Measurements from ENCODE around the gene PPP1R3G.
A peak's percentile ranks its signal among the peaks of the same experiment; 100 is the strongest.

PPP1R3G gene

DNA sequence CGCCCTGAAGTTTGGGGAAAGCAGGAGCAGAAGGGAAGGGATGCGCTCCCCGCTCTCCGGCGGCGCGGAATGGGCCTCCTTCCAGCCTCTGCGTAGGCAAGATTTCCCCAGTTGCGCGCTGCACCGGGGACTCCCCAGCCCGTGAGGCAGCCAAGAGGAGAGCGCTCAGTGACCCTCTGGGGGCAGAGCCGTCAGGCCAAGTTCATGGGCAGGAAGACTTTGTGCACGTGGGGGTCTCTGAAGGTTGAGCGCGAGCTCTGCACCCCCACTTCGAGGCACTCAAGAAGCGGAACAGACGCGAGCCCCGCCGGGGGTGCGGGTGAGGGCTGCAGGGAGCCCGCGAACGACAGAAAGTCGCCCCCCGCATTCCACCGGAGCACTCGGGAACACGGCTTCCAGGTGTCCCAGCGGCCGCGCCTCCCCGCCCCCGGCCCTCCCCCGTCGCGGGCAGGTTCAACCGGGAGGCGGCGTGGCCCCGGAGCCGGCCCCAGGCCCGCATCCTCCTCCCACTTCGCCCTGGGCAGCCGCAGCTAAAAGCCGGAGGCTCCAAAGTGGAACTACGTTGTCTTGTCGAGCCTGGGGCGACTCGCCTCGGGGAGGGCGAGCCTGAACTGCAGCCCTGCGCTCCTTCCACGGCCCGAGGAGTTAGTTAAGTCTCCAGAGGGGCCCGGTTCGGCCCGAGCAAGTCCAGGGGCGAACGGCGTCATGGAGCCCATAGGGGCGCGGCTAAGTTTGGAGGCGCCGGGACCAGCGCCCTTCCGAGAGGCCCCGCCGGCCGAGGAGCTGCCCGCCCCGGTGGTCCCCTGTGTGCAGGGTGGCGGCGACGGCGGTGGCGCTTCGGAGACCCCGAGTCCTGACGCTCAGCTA, at the start of gene PPP1R3G:
PPP1R3G (plus strand) TSS at position 561 of the 867 bp plus-strand sequence; CDS start at position 706, 145 bp downstream.
- H3K27me3 ChIP-seq (replicated peaks; ENCODE audit: control insufficient read depth, insufficient read depth, low read length), result peaks cover 2% of the 10 kb centered on the region; the same call in 1 of the 2 replicates
- H3K36me3 ChIP-seq (ENCODE audit: control insufficient read depth, insufficient read depth, low read length), result no peaks in the 10 kb centered on the region
- peak; percentile 47 for DNase-seq (ENCODE audit: extremely low read depth, insufficient read length)
- H3K4me3 ChIP-seq (replicated peaks; ENCODE audit: low read depth, low read length), result peak within 1 kb of the TSS; percentile 66
- TF ChIP-seq, protein P1, sequence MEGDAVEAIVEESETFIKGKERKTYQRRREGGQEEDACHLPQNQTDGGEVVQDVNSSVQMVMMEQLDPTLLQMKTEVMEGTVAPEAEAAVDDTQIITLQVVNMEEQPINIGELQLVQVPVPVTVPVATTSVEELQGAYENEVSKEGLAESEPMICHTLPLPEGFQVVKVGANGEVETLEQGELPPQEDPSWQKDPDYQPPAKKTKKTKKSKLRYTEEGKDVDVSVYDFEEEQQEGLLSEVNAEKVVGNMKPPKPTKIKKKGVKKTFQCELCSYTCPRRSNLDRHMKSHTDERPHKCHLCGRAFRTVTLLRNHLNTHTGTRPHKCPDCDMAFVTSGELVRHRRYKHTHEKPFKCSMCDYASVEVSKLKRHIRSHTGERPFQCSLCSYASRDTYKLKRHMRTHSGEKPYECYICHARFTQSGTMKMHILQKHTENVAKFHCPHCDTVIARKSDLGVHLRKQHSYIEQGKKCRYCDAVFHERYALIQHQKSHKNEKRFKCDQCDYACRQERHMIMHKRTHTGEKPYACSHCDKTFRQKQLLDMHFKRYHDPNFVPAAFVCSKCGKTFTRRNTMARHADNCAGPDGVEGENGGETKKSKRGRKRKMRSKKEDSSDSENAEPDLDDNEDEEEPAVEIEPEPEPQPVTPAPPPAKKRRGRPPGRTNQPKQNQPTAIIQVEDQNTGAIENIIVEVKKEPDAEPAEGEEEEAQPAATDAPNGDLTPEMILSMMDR (IDR thresholded peaks at IDR 0.05; ENCODE audit: insufficient read depth, low read length, poor library complexity, severe bottlenecking), result no peak

DNA sequence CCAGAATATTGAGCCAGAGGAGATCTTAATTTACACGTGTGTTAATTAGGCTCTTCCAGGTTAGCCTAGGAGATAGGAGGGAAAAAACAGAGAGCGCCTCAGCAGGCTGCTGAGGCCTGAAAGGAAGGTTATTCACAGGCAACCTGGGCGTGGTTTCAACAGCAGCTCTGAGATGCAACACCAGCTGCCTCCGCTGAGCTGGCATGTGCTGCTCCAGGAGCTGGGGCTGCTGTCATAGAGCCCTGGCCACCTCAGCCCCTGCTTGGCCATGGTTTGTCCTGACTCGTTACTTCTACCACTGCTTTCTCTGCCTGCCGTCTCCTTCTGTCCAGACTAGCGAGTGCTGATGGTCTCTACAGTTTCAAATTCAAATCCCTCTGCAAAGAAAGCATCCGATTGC, 48.9 kb upstream of the PPP1R3G start:
- TF ChIP-seq, protein P1 (IDR thresholded peaks at IDR 0.05; ENCODE audit: insufficient read depth, low read length, poor library complexity, severe bottlenecking), result no peak
- Histone ChIP-seq H3K36me3 (ENCODE audit: control insufficient read depth, insufficient read depth, low read length) (no peaks in the 10 kb centered on the region), H3K27me3 (replicated peaks; ENCODE audit: control insufficient read depth, insufficient read depth, low read length) (no peaks in the 10 kb centered on the region; the same call in 1 of the 2 replicates), H3K4me3 (replicated peaks; ENCODE audit: low read depth, low read length) (no peak overlapping the region)
- DNase-seq (ENCODE audit: extremely low read depth, insufficient read length), result no peak

DNA sequence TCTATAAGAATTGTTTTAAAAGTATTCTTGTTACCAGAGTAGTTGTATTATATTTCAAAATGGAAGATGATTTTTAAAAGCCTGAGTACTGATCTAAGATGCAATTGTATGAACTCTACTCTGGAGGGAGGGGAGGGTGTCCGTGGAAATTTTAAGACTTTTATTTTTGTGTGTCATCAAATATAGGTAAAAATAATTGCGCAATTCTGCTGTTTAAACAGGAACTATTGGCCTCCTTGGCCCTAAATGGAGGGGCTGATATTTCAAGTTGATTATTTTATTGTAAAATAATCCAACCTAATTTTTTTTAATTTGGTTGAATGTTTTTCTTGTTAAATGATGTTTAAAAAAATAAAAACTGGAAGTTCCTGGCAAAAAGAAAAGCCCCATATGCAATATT, 43.2 kb upstream of the PPP1R3G start:
- H3K4me3 ChIP-seq (replicated peaks; ENCODE audit: low read depth, low read length), result no peak overlapping the region
- TF ChIP-seq, protein P1 (IDR thresholded peaks at IDR 0.05; ENCODE audit: insufficient read depth, low read length, poor library complexity, severe bottlenecking), result no peak
- no peaks in the 10 kb centered on the region for H3K36me3 ChIP-seq (ENCODE audit: control insufficient read depth, insufficient read depth, low read length)
- H3K27me3 ChIP-seq (replicated peaks; ENCODE audit: control insufficient read depth, insufficient read depth, low read length), result no peaks in the 10 kb centered on the region
- no peak for DNase-seq (ENCODE audit: extremely low read depth, insufficient read length)

DNA sequence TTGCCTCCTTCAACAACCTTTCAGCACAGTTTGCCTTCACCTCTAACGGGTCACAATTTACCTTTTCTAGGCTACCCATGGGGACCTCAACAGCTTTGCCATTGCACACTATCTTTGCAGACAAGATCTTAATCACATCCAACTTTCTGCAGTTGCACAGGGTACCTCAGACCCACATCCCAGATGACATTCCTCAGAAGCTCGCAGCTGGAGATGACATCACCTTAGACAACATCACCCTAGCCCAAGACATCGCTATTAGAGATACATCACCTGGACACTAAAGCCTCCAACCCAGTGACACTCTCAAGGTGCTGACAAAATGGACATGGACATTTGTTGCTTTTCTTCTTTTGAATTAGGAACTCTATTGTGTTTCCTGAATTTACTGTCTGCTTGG, 42.7 kb upstream of the PPP1R3G start:
- Histone ChIP-seq H3K27me3 (replicated peaks; ENCODE audit: control insufficient read depth, insufficient read depth, low read length) (no peaks in the 10 kb centered on the region), H3K4me3 (replicated peaks; ENCODE audit: low read depth, low read length) (no peak overlapping the region), H3K36me3 (ENCODE audit: control insufficient read depth, insufficient read depth, low read length) (no peaks in the 10 kb centered on the region)
- DNase-seq (ENCODE audit: extremely low read depth, insufficient read length), result no peak
- TF ChIP-seq, protein P1 (IDR thresholded peaks at IDR 0.05; ENCODE audit: insufficient read depth, low read length, poor library complexity, severe bottlenecking), result no peak

DNA sequence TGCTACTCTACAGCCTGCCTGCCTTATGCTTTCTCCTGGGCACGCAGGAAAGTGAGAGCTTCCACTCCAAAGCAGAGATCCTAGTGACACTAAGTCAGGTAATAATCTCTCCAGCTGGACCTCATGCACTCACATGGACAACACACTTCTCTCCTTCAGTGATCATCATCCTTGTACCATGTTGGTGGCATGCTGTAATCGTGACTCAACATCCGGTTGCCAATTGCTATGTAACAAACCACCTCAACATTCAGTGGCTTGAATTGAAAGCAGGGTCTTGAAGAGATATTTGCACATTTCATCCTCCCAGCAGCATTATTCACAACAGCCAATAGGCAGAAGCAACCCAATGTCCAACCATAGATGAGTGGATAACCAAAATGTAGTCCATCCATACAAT, 40.3 kb upstream of the PPP1R3G start:
- no peak for DNase-seq (ENCODE audit: extremely low read depth, insufficient read length)
- H3K4me3 ChIP-seq (replicated peaks; ENCODE audit: low read depth, low read length), result no peak overlapping the region
- no peaks in the 10 kb centered on the region for H3K27me3 ChIP-seq (replicated peaks; ENCODE audit: control insufficient read depth, insufficient read depth, low read length)
- TF ChIP-seq, protein P1 (IDR thresholded peaks at IDR 0.05; ENCODE audit: insufficient read depth, low read length, poor library complexity, severe bottlenecking), result no peak
- no peaks in the 10 kb centered on the region for H3K36me3 ChIP-seq (ENCODE audit: control insufficient read depth, insufficient read depth, low read length)

All from GM06990 (cell line).